ENCODE measurements around the gene CHGA.

CHGA gene

DNA sequence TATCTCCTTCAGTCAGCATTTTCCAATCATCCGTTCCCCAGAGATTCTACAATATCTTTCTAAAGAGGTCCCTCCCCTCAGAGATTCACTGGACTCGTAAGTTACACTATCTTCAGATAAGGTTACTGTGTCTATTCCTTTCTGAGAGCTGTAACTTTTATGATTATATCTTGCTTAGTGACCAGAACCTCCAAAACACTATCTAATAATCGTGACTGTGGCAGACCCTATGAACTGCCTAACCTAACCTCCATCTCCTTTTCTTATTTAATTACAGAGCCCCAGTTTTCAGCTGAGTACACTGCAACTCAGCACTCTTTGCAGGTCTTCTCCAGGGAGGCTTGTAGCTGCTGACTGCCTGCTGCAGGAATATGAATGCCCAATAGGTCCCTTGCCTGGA lies 38.5 kb upstream of the CHGA start:
- no peaks in the 10 kb centered on the region for H3K4me1 ChIP-seq (ENCODE audit: insufficient read depth, low read length, poor library complexity, severe bottlenecking)
- TF ChIP-seq EZH2phosphoT487 (IDR thresholded peaks at IDR 0.05; ENCODE audit: borderline replicate concordance): no peak
- TF ChIP-seq, protein P1, sequence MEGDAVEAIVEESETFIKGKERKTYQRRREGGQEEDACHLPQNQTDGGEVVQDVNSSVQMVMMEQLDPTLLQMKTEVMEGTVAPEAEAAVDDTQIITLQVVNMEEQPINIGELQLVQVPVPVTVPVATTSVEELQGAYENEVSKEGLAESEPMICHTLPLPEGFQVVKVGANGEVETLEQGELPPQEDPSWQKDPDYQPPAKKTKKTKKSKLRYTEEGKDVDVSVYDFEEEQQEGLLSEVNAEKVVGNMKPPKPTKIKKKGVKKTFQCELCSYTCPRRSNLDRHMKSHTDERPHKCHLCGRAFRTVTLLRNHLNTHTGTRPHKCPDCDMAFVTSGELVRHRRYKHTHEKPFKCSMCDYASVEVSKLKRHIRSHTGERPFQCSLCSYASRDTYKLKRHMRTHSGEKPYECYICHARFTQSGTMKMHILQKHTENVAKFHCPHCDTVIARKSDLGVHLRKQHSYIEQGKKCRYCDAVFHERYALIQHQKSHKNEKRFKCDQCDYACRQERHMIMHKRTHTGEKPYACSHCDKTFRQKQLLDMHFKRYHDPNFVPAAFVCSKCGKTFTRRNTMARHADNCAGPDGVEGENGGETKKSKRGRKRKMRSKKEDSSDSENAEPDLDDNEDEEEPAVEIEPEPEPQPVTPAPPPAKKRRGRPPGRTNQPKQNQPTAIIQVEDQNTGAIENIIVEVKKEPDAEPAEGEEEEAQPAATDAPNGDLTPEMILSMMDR (conservative IDR thresholded peaks at IDR 0.05; ENCODE audit: low read length): no peak
- no peaks in the 10 kb centered on the region for H3K79me2 ChIP-seq (ENCODE audit: insufficient read depth, low read length)
- H3K27me3 ChIP-seq (ENCODE audit: insufficient read depth, low read length, poor library complexity, severe bottlenecking): no peaks in the 10 kb centered on the region
- no peak overlapping the region for H3K4me2 ChIP-seq (ENCODE audit: low read depth, low read length, poor library complexity, severe bottlenecking)
- H2AFZ ChIP-seq (ENCODE audit: low read length): no peak overlapping the region
- no peak overlapping the region for H3K4me3 ChIP-seq (ENCODE audit: low read length, poor library complexity, severe bottlenecking)
- no peak overlapping the region for H3K9ac ChIP-seq (ENCODE audit: low read depth, low read length, poor library complexity, severe bottlenecking)
- no peaks in the 10 kb centered on the region for H3K9me2 ChIP-seq (replicated peaks; ENCODE audit: low read depth, low read length)
- H3K36me3 ChIP-seq (ENCODE audit: insufficient read depth, low read length): no peaks in the 10 kb centered on the region
- H3K9me3 ChIP-seq (ENCODE audit: insufficient read depth, low read depth, low read length): no peaks in the 10 kb centered on the region
- no peaks in the 10 kb centered on the region for H4K20me1 ChIP-seq (ENCODE audit: insufficient read depth, low read length, poor library complexity, severe bottlenecking)
- H3F3A ChIP-seq (ENCODE audit: low read depth): no peaks in the 10 kb centered on the region

DNA sequence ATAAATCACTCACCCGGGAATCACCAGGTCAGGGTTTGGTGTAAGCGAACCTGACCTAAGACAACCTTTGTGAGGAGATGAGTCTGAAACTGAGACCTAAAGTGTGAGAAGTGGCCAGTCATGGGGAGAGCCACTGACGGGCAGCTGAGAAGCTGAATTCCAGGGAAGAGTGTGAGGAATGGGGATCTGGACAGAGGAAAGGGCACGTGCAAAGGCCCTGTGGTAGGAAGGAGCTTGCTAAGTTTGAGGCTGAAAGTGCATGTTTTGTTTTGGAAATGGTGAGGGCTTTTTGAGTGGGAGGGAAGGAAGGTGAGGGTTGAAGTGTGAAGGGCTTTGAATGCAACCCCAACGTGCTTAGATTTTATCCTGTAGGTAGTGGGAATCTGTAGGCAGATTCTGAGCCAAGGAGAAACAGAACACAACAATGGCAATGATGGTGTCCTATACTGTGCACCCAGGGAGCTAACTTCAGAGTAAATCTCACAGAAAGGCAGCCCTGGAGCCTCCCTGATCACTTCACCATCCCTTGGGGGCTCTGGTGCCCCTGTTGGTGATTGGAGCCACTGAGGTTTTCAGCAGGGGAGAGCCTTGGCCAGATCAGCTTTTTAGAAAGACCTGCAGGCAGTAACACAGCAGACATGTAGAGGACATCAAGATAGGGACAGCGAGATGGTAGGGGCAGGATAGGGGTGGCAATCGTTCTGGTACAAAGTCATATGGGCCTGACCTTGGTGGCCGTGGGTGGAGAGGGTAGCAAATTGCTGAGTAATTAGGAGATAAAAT lies 37.5 kb upstream of the CHGA start:
- Histone ChIP-seq H3K9ac (ENCODE audit: low read depth, low read length, poor library complexity, severe bottlenecking) (no peak overlapping the region), H4K20me1 (ENCODE audit: insufficient read depth, low read length, poor library complexity, severe bottlenecking) (no peaks in the 10 kb centered on the region), H3K4me2 (ENCODE audit: low read depth, low read length, poor library complexity, severe bottlenecking) (no peak overlapping the region)

DNA sequence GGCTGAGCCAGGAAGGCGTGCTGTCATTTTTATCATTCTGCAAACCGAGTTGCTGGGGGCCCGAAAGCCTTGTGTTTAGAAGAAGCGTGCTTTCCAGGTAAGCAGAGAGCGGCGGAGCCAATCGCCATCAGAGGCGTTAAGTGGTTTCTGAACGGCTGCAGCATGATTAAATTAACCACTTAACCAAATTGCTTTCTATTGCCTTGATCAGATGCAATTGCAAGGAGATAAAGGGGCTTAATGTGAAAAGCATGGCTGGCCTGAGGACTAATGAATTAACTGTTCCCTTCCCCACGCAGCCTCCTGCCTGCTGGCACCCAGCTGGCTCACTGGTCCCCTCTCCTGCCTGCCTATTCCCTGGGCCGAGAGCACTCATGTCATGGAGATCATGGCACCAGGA lies 36.6 kb upstream of the CHGA start:
- Histone ChIP-seq H4K20me1 (ENCODE audit: insufficient read depth, low read length, poor library complexity, severe bottlenecking) (no peaks in the 10 kb centered on the region), H3K36me3 (ENCODE audit: insufficient read depth, low read length) (no peaks in the 10 kb centered on the region), H3K9me3 (ENCODE audit: insufficient read depth, low read depth, low read length) (no peaks in the 10 kb centered on the region), H3K9ac (ENCODE audit: low read depth, low read length, poor library complexity, severe bottlenecking) (no peak overlapping the region), H3K4me2 (ENCODE audit: low read depth, low read length, poor library complexity, severe bottlenecking) (no peak overlapping the region), H2AFZ (ENCODE audit: low read length) (no peak overlapping the region), H3F3A (ENCODE audit: low read depth) (no peaks in the 10 kb centered on the region), H3K4me1 (ENCODE audit: insufficient read depth, low read length, poor library complexity, severe bottlenecking) (no peaks in the 10 kb centered on the region), H3K79me2 (ENCODE audit: insufficient read depth, low read length) (no peaks in the 10 kb centered on the region), H3K27me3 (ENCODE audit: insufficient read depth, low read length, poor library complexity, severe bottlenecking) (no peaks in the 10 kb centered on the region), H3K9me2 (replicated peaks; ENCODE audit: low read depth, low read length) (no peaks in the 10 kb centered on the region), H3K4me3 (ENCODE audit: low read length, poor library complexity, severe bottlenecking) (no peak overlapping the region)
- TF ChIP-seq EZH2phosphoT487 (IDR thresholded peaks at IDR 0.05; ENCODE audit: borderline replicate concordance): no peak
- TF ChIP-seq, protein P1 (conservative IDR thresholded peaks at IDR 0.05; ENCODE audit: low read length): no peak

More for the DNA sequence above, 37.5 kb upstream of the CHGA start:
- no peaks in the 10 kb centered on the region for H3K79me2 ChIP-seq (ENCODE audit: insufficient read depth, low read length)
- TF ChIP-seq, protein P1 (conservative IDR thresholded peaks at IDR 0.05; ENCODE audit: low read length): no peak
- TF ChIP-seq EZH2phosphoT487 (IDR thresholded peaks at IDR 0.05; ENCODE audit: borderline replicate concordance): no peak
- no peaks in the 10 kb centered on the region for H3K4me1 ChIP-seq (ENCODE audit: insufficient read depth, low read length, poor library complexity, severe bottlenecking)
- no peaks in the 10 kb centered on the region for H3K9me2 ChIP-seq (replicated peaks; ENCODE audit: low read depth, low read length)
- no peaks in the 10 kb centered on the region for H3K27me3 ChIP-seq (ENCODE audit: insufficient read depth, low read length, poor library complexity, severe bottlenecking)
- no peaks in the 10 kb centered on the region for H3F3A ChIP-seq (ENCODE audit: low read depth)
- no peak overlapping the region for H2AFZ ChIP-seq (ENCODE audit: low read length)
- no peaks in the 10 kb centered on the region for H3K36me3 ChIP-seq (ENCODE audit: insufficient read depth, low read length)
- no peaks in the 10 kb centered on the region for H3K9me3 ChIP-seq (ENCODE audit: insufficient read depth, low read depth, low read length)
- H3K4me3 ChIP-seq (ENCODE audit: low read length, poor library complexity, severe bottlenecking): no peak overlapping the region
